IMR-90 (cell line): ENCODE measurements around the gene SWI5. TPM values are rescaled to one million over a fixed set of nuclear protein-coding genes. Genes with fewer than 3 reads are reported as not detected.

ENCODE experiments used
- ATAC-seq: fragments of 200-7000 bp; cut with Tn5 transposase; 2 replicates; pipeline ENCODE4 v1.9.1; 2020; ENCODE audit warnings: low read depth, mild to moderate bottlenecking, moderate library complexity
- BruUV-seq: library from RNA; stranded (reverse); fragments of 400-500 nt; replicated peaks from 2 replicates; lab custom pipeline; 2021; lab: Mats Ljungman, UMichigan
- CTCF ChIA-PET: fragments of 300-600 bp; formaldehyde crosslinking; extraction: SDS; loops from one replicate; lab custom pipeline; 2021; ENCODE audit warnings: antibody characterized with exemption; lab: Yijun Ruan, JAX
- POLR2A ChIA-PET: fragments of 300-600 bp; sonication (Branson Sonifier 250); formaldehyde crosslinking; loops from one replicate; lab custom pipeline; 2022; ENCODE audit warnings: antibody characterized with exemption; ENCODE audit not compliant: unreplicated experiment; lab: Charles Lee
- DNase-seq: peaks from one replicate; pipeline ENCODE4 v3.0.0; 2013
- H2AFZ ChIP-seq: replicated peaks from 2 replicates; pipeline ENCODE3; 2013; ENCODE audit warnings: low read length, mild to moderate bottlenecking; ENCODE audit not compliant: poor library complexity
- H2AK5ac ChIP-seq: 2 replicates; pipeline ENCODE4 v1.6.1; 2013; ENCODE audit warnings: low read depth, low read length, inconsistent platforms
- H2AK9ac ChIP-seq: replicated peaks from 2 replicates; pipeline ENCODE3; 2013; ENCODE audit warnings: mild to moderate bottlenecking, low read depth, low read length, moderate library complexity; ENCODE audit not compliant: poor library complexity
- H2BK120ac ChIP-seq: 2 replicates; pipeline ENCODE4 v1.6.1; 2013; ENCODE audit warnings: low read depth, low read length, inconsistent platforms
- H2BK15ac ChIP-seq: 3 replicates; pipeline ENCODE4 v1.6.1; 2013; ENCODE audit warnings: low read depth, low read length, inconsistent platforms
- H2BK20ac ChIP-seq: 2 replicates; pipeline ENCODE4 v1.6.1; 2013; ENCODE audit warnings: low read depth, mild to moderate bottlenecking, inconsistent platforms, low read length, moderate library complexity
- H2BK5ac ChIP-seq: 2 replicates; pipeline ENCODE4 v1.6.1; 2013; ENCODE audit warnings: mild to moderate bottlenecking, low read depth, low read length, inconsistent platforms; ENCODE audit not compliant: poor library complexity, severe bottlenecking
- H3K14ac ChIP-seq: replicated peaks from 2 replicates; pipeline ENCODE4 v1.6.1; 2013; ENCODE audit warnings: low read depth, low read length, inconsistent platforms
- H3K18ac ChIP-seq: 2 replicates; pipeline ENCODE4 v1.6.1; 2013; ENCODE audit warnings: low read depth, low read length, control low read depth
- H3K23ac ChIP-seq: 2 replicates; pipeline ENCODE4 v1.6.1; 2013; ENCODE audit warnings: low read depth, low read length, inconsistent platforms
- H3K27ac ChIP-seq: 2 replicates; pipeline ENCODE4 v1.5.1; 2013; ENCODE audit warnings: mild to moderate bottlenecking, control low read depth, low read length; ENCODE audit not compliant: insufficient read depth
- H3K27me3 ChIP-seq: 2 replicates; pipeline ENCODE4 v1.6.1; 2013; ENCODE audit warnings: low read length; ENCODE audit not compliant: control insufficient read depth, insufficient read depth
- H3K36me3 ChIP-seq: 2 replicates; pipeline ENCODE4 v1.6.1; 2013; ENCODE audit warnings: low read length, mixed read lengths; ENCODE audit not compliant: control insufficient read depth, insufficient read depth
- H3K4ac ChIP-seq: 2 replicates; pipeline ENCODE4 v1.6.1; 2013; ENCODE audit warnings: low read depth, low read length, inconsistent platforms
- H3K4me1 ChIP-seq: 2 replicates; pipeline ENCODE4 v1.6.1; 2013; ENCODE audit warnings: low read length, mixed read lengths; ENCODE audit not compliant: control insufficient read depth, insufficient read depth
- H3K4me2 ChIP-seq: 2 replicates; pipeline ENCODE4 v1.6.1; 2013; ENCODE audit warnings: low read depth, mild to moderate bottlenecking, control low read depth, low read length, moderate library complexity
- H3K4me3 ChIP-seq: 2 replicates; pipeline ENCODE4 v1.5.1; 2013; ENCODE audit warnings: low read depth, mild to moderate bottlenecking, control low read depth, low read length, moderate library complexity; ENCODE audit not compliant: insufficient read depth
- H3K56ac ChIP-seq: 2 replicates; pipeline ENCODE4 v1.6.1; 2013; ENCODE audit warnings: low read length, inconsistent platforms; ENCODE audit not compliant: insufficient read depth; ENCODE audit errors: extremely low read depth
- H3K79me1 ChIP-seq, 2 experiments: 2 replicates each; pipeline ENCODE4 v1.6.1; 2013; ENCODE audit warnings: low read length in 2 of 2, inconsistent platforms in 1 of 2, low read depth in 1 of 2
- H3K9ac ChIP-seq: 2 replicates; pipeline ENCODE4 v1.6.1; 2013; ENCODE audit warnings: low read depth, low read length, control low read depth
- H3K9me1 ChIP-seq: 2 replicates; pipeline ENCODE4 v1.6.1; 2013; ENCODE audit warnings: low read length, inconsistent platforms; ENCODE audit not compliant: insufficient read depth
- H3K9me3 ChIP-seq: 2 replicates; pipeline ENCODE4 v1.6.1; 2013; ENCODE audit warnings: low read length; ENCODE audit not compliant: control insufficient read depth, insufficient read depth
- H4K20me1 ChIP-seq: 2 replicates; pipeline ENCODE4 v1.6.1; 2013; ENCODE audit warnings: low read length, inconsistent platforms; ENCODE audit not compliant: insufficient read depth
- H4K5ac ChIP-seq: 2 replicates; pipeline ENCODE4 v1.6.1; 2013; ENCODE audit warnings: mild to moderate bottlenecking, low read depth, low read length, control low read depth
- H4K8ac ChIP-seq, 2 experiments: 2 replicates each; pipeline ENCODE4 v1.6.1; 2013; ENCODE audit warnings: low read depth in 2 of 2, low read length in 2 of 2, control low read depth in 1 of 2, inconsistent platforms in 1 of 2
- H4K91ac ChIP-seq: 2 replicates; pipeline ENCODE4 v1.6.1; 2013; ENCODE audit warnings: low read depth, low read length, inconsistent platforms; ENCODE audit not compliant: insufficient read depth
- BHLHE40 ChIP-seq: fragments of 150-350 bp; IDR thresholded peaks from 2 replicates; pipeline ENCODE4 v1.6.1; 2016; ENCODE audit warnings: mild to moderate bottlenecking, low read depth, low read length
- CEBPB ChIP-seq: IDR thresholded peaks from 2 replicates; pipeline ENCODE4 v1.6.1; 2012; ENCODE audit warnings: low read depth, low read length, improper control_type of control experiment
- RCOR1 ChIP-seq: IDR thresholded peaks from 2 replicates; pipeline ENCODE4 v1.6.1; 2012; ENCODE audit warnings: mild to moderate bottlenecking, low read length, improper control_type of control experiment; ENCODE audit not compliant: insufficient replicate concordance
- whole genome bisulfite sequencing, 2 experiments: methylation state at CpG; one replicate each; pipeline versions ENCODE4 v1.1.5 to v1.1.7; 2013; ENCODE audit warnings: missing lambda C conversion rate in 2 of 2; ENCODE audit not compliant: insufficient read length in 1 of 2; ENCODE audit errors: extremely low coverage in 2 of 2; 5-methylcytosine and 5-hydroxymethylcytosine counted together
- dilution Hi-C: fragments of 300-500 bp; cut with HindIII; formaldehyde crosslinking; loops from one replicate; pipeline ENCODE4 v1.14.3; 2018; ENCODE audit warnings: low sequenced_read_pairs; ENCODE audit not compliant: unreplicated experiment
- in situ Hi-C: fragments of 300-500 bp; cut with MboI; formaldehyde crosslinking; loops from 3 replicates; pipeline ENCODE4 v1.14.3; 2019; ENCODE audit warnings: low sequenced_read_pairs, inconsistent platforms, mixed read lengths
- intact Hi-C: fragments of 100-400 bp; cut with micrococcal nuclease; formaldehyde crosslinking; loops from 2 replicates; pipeline ENCODE4 v1.10.0; 2022
- polyA plus RNA-seq, 3 experiments: library from polyadenylated mRNA; depleted of rRNA; stranded (reverse); fragments of >200 nt; gene quantifications; 2 replicates each; pipeline ENCODE4 v1.2.3, GENCODE V29; 2012; ENCODE audit warnings: low replicate concordance in 1 of 3
- total RNA-seq: library from RNA; depleted of rRNA; stranded (reverse); fragments of >200 nt; gene quantifications from 2 replicates; pipeline ENCODE4 v1.2.3, GENCODE V29; 2012
- TF ChIP-seq, protein P1 (sequence below): fragments of 150-350 bp; IDR thresholded peaks from 2 replicates; pipeline ENCODE4 v1.6.1; 2016; ENCODE audit warnings: low read depth, mild to moderate bottlenecking, low read length, moderate library complexity, borderline replicate concordance
- TF ChIP-seq, protein P2 (sequence below): conservative IDR thresholded peaks from 2 replicates; pipeline ENCODE4 v1.5.1; 2012; ENCODE audit warnings: mild to moderate bottlenecking, low read depth, low read length, improper control_type of control experiment

The SWI5 gene
- total and polyA plus RNA-seq, 2 of the 4 experiments (the other 2 are of a cell fraction), result 38.9 to 93.5 TPM

DNA sequence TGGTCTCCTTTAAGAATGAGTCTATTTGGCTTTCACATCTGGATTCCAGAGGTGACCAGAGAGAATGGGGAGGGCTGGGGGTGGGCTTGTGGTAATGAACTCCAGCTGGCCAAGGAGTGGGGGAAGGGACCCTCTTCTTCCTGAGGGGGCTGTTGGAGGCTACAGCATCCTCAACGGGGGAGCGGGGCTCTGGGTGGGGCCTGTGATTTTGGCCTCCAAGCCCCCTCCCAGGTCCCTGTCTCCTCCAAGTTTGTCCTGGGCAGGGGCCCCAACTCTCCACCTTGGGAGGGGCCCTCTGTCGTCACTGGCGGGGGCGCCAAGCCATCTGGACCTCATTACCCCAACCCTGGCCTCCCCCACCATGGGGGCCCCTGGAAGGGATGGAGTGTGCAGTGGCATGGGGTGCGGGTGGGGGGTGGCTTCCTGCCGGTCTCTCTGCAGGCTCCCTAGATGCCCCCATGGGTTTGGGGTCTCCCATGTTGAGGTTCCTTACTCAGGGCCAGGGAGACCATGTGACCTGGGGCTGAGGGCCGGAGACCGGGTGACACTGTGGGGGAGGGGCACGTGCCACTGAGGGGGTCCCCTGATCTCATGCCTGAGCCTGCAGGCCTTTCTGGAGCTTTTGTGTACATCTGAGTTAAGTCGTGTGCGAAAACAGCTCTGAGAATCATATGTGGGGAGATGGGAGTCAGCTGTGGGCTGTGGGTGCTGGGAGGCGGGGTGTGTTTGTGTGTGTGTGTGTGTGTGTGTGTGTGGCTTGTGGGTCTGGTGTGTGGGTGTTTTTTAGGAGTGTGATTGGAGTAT, 32.7 kb upstream of the SWI5 start:
- H3K9me3 ChIP-seq, result no peaks in the 10 kb centered on the region
- H3K27me3 ChIP-seq, result no peaks in the 10 kb centered on the region
- H3K56ac ChIP-seq, result no peak overlapping the region
- no peak overlapping the region for H3K4me3 ChIP-seq
- no peak overlapping the region; the same call in 1 of the 2 replicates for H3K18ac ChIP-seq
- peaks cover 0 to 15% of the 10 kb centered on the region in 2 experiments; a peak in 2 of 4 replicates for H3K79me1 ChIP-seq
- H2AK9ac ChIP-seq, result peak overlapping the region; percentile 99
- H4K20me1 ChIP-seq, result no peaks in the 10 kb centered on the region
- no peak overlapping the region; the same call in 1 of the 2 replicates for H2BK20ac ChIP-seq
- ATAC-seq, result no peak
- H3K4me2 ChIP-seq, result no peak overlapping the region; the same call in 1 of the 2 replicates
- no peak overlapping the region for H3K27ac ChIP-seq
- H4K5ac ChIP-seq, result no peak overlapping the region; the same call in 1 of the 2 replicates
- H2BK120ac ChIP-seq, result peak overlapping the region; percentile 13; the same call in 1 of the 2 replicates
- ChIA-PET POLR2A (no interaction called here), CTCF (no interaction called here)
- H3K14ac ChIP-seq, result peak overlapping the region; percentile 83
- H2AK5ac ChIP-seq, result peak overlapping the region; percentile 98
- intact Hi-C loops (no loop called here), in situ Hi-C loops (no loop called here), dilution Hi-C loops (no loop called here)
- H3K9me1 ChIP-seq, result peaks cover 23% of the 10 kb centered on the region
- no peak overlapping the region for H4K91ac ChIP-seq
- no peak overlapping the region for H3K9ac ChIP-seq
- H4K8ac ChIP-seq, result peak overlapping the region in 1 of 2 experiments; percentile 10; a peak in 2 of 4 replicates
- no peak overlapping the region for H3K23ac ChIP-seq
- peak overlapping the region; percentile 66 for H2AFZ ChIP-seq
- peaks cover 26% of the 10 kb centered on the region for H3K4me1 ChIP-seq
- BruUV-seq, result no TSS peak
- TF ChIP-seq CEBPB (no peak), RCOR1 (no peak), BHLHE40 (0 out of 2 replicates have a peak, but pooled peaks have one; percentile 12)
- TF ChIP-seq, protein P1, sequence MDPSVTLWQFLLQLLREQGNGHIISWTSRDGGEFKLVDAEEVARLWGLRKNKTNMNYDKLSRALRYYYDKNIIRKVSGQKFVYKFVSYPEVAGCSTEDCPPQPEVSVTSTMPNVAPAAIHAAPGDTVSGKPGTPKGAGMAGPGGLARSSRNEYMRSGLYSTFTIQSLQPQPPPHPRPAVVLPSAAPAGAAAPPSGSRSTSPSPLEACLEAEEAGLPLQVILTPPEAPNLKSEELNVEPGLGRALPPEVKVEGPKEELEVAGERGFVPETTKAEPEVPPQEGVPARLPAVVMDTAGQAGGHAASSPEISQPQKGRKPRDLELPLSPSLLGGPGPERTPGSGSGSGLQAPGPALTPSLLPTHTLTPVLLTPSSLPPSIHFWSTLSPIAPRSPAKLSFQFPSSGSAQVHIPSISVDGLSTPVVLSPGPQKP, result no peak
- TF ChIP-seq, protein P2, sequence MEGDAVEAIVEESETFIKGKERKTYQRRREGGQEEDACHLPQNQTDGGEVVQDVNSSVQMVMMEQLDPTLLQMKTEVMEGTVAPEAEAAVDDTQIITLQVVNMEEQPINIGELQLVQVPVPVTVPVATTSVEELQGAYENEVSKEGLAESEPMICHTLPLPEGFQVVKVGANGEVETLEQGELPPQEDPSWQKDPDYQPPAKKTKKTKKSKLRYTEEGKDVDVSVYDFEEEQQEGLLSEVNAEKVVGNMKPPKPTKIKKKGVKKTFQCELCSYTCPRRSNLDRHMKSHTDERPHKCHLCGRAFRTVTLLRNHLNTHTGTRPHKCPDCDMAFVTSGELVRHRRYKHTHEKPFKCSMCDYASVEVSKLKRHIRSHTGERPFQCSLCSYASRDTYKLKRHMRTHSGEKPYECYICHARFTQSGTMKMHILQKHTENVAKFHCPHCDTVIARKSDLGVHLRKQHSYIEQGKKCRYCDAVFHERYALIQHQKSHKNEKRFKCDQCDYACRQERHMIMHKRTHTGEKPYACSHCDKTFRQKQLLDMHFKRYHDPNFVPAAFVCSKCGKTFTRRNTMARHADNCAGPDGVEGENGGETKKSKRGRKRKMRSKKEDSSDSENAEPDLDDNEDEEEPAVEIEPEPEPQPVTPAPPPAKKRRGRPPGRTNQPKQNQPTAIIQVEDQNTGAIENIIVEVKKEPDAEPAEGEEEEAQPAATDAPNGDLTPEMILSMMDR, result no peak
- DNase-seq, result peak; percentile 21
- H2BK15ac ChIP-seq, result no peak overlapping the region; the same call in 2 of the 3 replicates
- 8% methylated on average over 2 of the region's 13 CpGs; no CpG with 5 or more reads in 1 of the 2 experiments for WGBS, 2 experiments
- peak overlapping the region; percentile 62; the same call in 1 of the 2 replicates for H3K4ac ChIP-seq
- no peak overlapping the region for H2BK5ac ChIP-seq
- no peaks in the 10 kb centered on the region for H3K36me3 ChIP-seq
